A673 (cell line): Measurements from ENCODE around the gene IER5L. TPM values are rescaled to one million over a fixed set of nuclear protein-coding genes. Genes with fewer than 3 reads are reported as not detected.

Experiments used
- BruUV-seq: library from RNA; stranded (reverse); fragments of 400-500 nt; replicated peaks from 2 replicates; lab custom pipeline; 2021; lab: Mats Ljungman, UMichigan
- CTCF ChIA-PET: fragments of 300-600 bp; sonication (Branson Sonifier 250); formaldehyde crosslinking; loops from one replicate; lab custom pipeline; 2022; ENCODE audit warnings: antibody characterized with exemption; lab: Charles Lee
- POLR2A ChIA-PET: fragments of 300-600 bp; sonication (Branson Sonifier 250); formaldehyde crosslinking; loops from one replicate; lab custom pipeline; 2022; ENCODE audit warnings: antibody characterized with exemption; ENCODE audit not compliant: low non-redundant PET; lab: Charles Lee
- DNase-seq: peaks from one replicate; pipeline ENCODE4 v3.0.0-alpha.2; 2015; ENCODE audit warnings: low spot score
- H3K27ac ChIP-seq: fragments of 200-600 bp; sonication (generic); 2 replicates; pipeline ENCODE4 v1.5.1; 2016; ENCODE audit warnings: mixed run types, low read depth, mild to moderate bottlenecking, mixed read lengths, antibody characterized with exemption, low read length; ENCODE audit not compliant: poor library complexity, severe bottlenecking
- H3K27me3 ChIP-seq: fragments of 200-600 bp; sonication (generic); replicated peaks from 2 replicates; pipeline ENCODE4 v1.6.1; 2017; ENCODE audit warnings: mixed run types, low read depth, mild to moderate bottlenecking, mixed read lengths, antibody characterized with exemption, low read length; ENCODE audit not compliant: insufficient read depth, poor library complexity
- H3K36me3 ChIP-seq: fragments of 200-600 bp; sonication (generic); 2 replicates; pipeline ENCODE4 v1.6.1; 2016; ENCODE audit warnings: mixed run types, mild to moderate bottlenecking, mixed read lengths, antibody characterized with exemption, low read length; ENCODE audit not compliant: insufficient read depth, poor library complexity, severe bottlenecking
- H3K4me1 ChIP-seq: fragments of 200-600 bp; sonication (generic); 2 replicates; pipeline ENCODE4 v1.6.1; 2017; ENCODE audit warnings: mixed run types, mild to moderate bottlenecking, mixed read lengths, antibody characterized with exemption, low read length; ENCODE audit not compliant: insufficient read depth, poor library complexity, severe bottlenecking
- H3K4me3 ChIP-seq: fragments of 200-600 bp; sonication (generic); 2 replicates; pipeline ENCODE4 v1.5.1; 2016; ENCODE audit warnings: low read depth, mixed run types, mild to moderate bottlenecking, mixed read lengths, low read length; ENCODE audit not compliant: poor library complexity, severe bottlenecking
- H3K9me3 ChIP-seq: fragments of 200-600 bp; sonication (generic); 2 replicates; pipeline ENCODE4 v1.6.1; 2016; ENCODE audit warnings: mixed run types, low read depth, mild to moderate bottlenecking, mixed read lengths, antibody characterized with exemption, low read length; ENCODE audit not compliant: poor library complexity, severe bottlenecking
- EZH2 ChIP-seq: fragments of 200-600 bp; sonication (generic); IDR thresholded peaks from 2 replicates; pipeline ENCODE4 v1.6.1; 2017; ENCODE audit warnings: borderline replicate concordance, low read depth, mild to moderate bottlenecking, mixed read lengths, antibody characterized with exemption, low read length; ENCODE audit not compliant: poor library complexity, severe bottlenecking
- intact Hi-C: fragments of 100-400 bp; cut with micrococcal nuclease; formaldehyde crosslinking; loops from one replicate; pipeline ENCODE4 v1.10.0; 2022; ENCODE audit not compliant: unreplicated experiment
- total RNA-seq: library from RNA; stranded (reverse); gene quantifications from 2 replicates; pipeline ENCODE4 v1.2.3, GENCODE V29; 2021
- TF ChIP-seq, protein P1 (sequence below): fragments of 300-800, 200-600 bp; sonication (generic); conservative IDR thresholded peaks from 2 replicates; pipeline ENCODE4 v1.5.1; 2017; ENCODE audit warnings: low read depth, mild to moderate bottlenecking, antibody characterized with exemption, low read length, moderate library complexity, mixed read lengths

IER5L gene
- total RNA-seq, 1 experiment from 2014 or later, result 14.0 TPM

DNA sequence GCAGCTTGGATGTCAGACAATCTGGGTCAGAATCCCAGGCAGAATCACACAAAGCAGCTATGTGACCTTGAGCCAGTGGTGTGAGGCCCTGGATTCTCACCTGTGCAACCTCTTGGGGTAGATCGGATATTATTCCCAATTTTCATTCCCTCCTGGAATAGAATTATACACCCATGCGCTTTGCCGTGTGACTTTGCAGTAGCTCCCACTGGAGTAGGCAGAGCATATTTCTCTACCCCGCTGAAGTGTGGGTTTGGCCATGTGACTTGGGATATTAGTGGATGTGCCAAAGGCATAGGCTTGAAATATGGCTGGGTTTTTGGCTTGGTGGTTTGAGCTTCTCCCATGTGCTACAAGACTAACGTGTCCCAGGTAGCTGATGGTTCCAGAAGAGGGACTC, 35.5 kb upstream of the IER5L start:
- Histone ChIP-seq H3K27me3 (no peaks in the 10 kb centered on the region), H3K9me3 (no peaks in the 10 kb centered on the region), H3K4me1 (peaks cover 2% of the 10 kb centered on the region), H3K36me3 (no peaks in the 10 kb centered on the region), H3K27ac (no peak overlapping the region), H3K4me3 (no peak overlapping the region)
- POLR2A ChIA-PET, result no interaction called here
- DNase-seq, result no peak
- CTCF ChIA-PET, result no interaction called here
- no TSS peak for BruUV-seq
- intact Hi-C loops, result no loop called here
- no peak for TF ChIP-seq EZH2
- TF ChIP-seq, protein P1, sequence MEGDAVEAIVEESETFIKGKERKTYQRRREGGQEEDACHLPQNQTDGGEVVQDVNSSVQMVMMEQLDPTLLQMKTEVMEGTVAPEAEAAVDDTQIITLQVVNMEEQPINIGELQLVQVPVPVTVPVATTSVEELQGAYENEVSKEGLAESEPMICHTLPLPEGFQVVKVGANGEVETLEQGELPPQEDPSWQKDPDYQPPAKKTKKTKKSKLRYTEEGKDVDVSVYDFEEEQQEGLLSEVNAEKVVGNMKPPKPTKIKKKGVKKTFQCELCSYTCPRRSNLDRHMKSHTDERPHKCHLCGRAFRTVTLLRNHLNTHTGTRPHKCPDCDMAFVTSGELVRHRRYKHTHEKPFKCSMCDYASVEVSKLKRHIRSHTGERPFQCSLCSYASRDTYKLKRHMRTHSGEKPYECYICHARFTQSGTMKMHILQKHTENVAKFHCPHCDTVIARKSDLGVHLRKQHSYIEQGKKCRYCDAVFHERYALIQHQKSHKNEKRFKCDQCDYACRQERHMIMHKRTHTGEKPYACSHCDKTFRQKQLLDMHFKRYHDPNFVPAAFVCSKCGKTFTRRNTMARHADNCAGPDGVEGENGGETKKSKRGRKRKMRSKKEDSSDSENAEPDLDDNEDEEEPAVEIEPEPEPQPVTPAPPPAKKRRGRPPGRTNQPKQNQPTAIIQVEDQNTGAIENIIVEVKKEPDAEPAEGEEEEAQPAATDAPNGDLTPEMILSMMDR, result no peak

DNA sequence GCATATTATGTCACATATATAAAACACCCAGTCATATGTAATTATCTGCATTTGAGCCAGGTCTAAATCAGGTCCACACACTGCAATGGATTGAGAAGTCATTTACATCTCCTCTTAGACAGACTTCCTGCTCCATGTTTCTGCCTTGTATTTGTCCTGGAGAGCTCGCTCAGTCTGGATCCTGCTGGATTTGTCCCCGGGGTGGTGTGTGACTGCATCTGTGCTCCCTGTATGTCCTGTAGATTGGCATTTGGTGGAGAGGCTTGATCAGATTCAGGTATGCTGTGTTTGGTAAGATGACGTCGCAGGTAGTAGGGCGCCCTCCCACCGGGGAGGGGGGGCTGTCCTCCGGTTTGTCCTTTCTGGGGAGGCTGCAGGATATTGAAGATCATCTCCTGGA, 33.6 kb upstream of the IER5L start:
- no TSS peak for BruUV-seq

DNA sequence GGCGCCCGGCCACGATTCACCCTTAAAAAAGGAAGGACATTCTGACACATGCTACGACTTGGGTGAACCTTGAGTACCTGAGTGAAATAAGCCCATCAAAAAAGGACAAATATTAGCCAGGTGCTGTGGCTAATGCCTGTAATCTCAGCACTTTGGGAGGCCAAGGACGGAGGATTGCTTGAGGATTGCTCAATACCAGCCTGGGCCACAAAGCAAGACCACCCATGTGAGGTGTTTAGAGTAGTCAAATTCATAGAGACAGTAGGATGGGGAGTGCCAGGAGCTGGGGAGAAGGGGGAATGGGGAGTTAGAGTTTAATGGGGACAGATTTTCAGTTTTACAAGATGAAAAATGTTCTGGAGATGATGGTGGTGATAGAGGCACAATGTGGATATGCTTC, 32.1 kb upstream of the IER5L start:
- Histone ChIP-seq H3K36me3 (no peaks in the 10 kb centered on the region), H3K9me3 (no peaks in the 10 kb centered on the region), H3K27ac (no peak overlapping the region), H3K27me3 (no peaks in the 10 kb centered on the region), H3K4me1 (peaks cover 8% of the 10 kb centered on the region), H3K4me3 (no peak overlapping the region)
- BruUV-seq, result no TSS peak
- no peak for DNase-seq
- no peak for TF ChIP-seq EZH2
- TF ChIP-seq, protein P1, result no peak
- CTCF ChIA-PET, result interaction anchor here (0.7 kb wide), 1 partner anchor 629 kb away, joined by 3 read pairs; no protein-coding TSS in a partner anchor
- intact Hi-C loops, result no loop called here
- POLR2A ChIA-PET, result no interaction called here

More for the DNA sequence above, 33.6 kb upstream of the IER5L start:
- no peak overlapping the region for H3K27ac ChIP-seq
- DNase-seq, result no peak
- H3K36me3 ChIP-seq, result no peaks in the 10 kb centered on the region
- intact Hi-C loops, result no loop called here
- no peak overlapping the region for H3K4me3 ChIP-seq
- H3K27me3 ChIP-seq, result no peaks in the 10 kb centered on the region
- TF ChIP-seq, protein P1, result no peak
- TF ChIP-seq EZH2, result no peak
- no peaks in the 10 kb centered on the region for H3K9me3 ChIP-seq
- ChIA-PET POLR2A (no interaction called here), CTCF (no interaction called here)
- H3K4me1 ChIP-seq, result peaks cover 8% of the 10 kb centered on the region
